Cardiac fibroblast (primary cell): ENCODE measurements around the gene NOXA1.
A peak's percentile ranks its signal among the peaks of the same experiment; 100 is the strongest.
"Not testable (repeated sequence)": the region's sequence is repeated elsewhere in the genome, so short reads cannot be mapped to it uniquely, and the experiment has no call there.

Source experiments
- DNase-seq, 2 donors: peaks; one replicate each; pipeline versions ENCODE4 v3.0.0 to v3.0.0-alpha.2; 2010; ENCODE audit warnings: low read depth in 2 of 2
- H3K4me3 ChIP-seq, 2 donors: replicated peaks in 1 of 2; 1 replicate in 1 of 2; 2 replicates in 1 of 2; pipeline ENCODE4 v1.5.1; 2011; ENCODE audit warnings: low read depth in 2 of 2, low read length in 2 of 2, mild to moderate bottlenecking in 2 of 2, moderate library complexity in 1 of 2
- TF ChIP-seq, protein P1 (sequence below): IDR thresholded peaks from one replicate; pipeline ENCODE4 v1.5.1; 2011; ENCODE audit warnings: low read depth, mild to moderate bottlenecking, low read length, inconsistent platforms

The NOXA1 gene, protein sequence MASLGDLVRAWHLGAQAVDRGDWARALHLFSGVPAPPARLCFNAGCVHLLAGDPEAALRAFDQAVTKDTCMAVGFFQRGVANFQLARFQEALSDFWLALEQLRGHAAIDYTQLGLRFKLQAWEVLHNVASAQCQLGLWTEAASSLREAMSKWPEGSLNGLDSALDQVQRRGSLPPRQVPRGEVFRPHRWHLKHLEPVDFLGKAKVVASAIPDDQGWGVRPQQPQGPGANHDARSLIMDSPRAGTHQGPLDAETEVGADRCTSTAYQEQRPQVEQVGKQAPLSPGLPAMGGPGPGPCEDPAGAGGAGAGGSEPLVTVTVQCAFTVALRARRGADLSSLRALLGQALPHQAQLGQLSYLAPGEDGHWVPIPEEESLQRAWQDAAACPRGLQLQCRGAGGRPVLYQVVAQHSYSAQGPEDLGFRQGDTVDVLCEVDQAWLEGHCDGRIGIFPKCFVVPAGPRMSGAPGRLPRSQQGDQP

DNA sequence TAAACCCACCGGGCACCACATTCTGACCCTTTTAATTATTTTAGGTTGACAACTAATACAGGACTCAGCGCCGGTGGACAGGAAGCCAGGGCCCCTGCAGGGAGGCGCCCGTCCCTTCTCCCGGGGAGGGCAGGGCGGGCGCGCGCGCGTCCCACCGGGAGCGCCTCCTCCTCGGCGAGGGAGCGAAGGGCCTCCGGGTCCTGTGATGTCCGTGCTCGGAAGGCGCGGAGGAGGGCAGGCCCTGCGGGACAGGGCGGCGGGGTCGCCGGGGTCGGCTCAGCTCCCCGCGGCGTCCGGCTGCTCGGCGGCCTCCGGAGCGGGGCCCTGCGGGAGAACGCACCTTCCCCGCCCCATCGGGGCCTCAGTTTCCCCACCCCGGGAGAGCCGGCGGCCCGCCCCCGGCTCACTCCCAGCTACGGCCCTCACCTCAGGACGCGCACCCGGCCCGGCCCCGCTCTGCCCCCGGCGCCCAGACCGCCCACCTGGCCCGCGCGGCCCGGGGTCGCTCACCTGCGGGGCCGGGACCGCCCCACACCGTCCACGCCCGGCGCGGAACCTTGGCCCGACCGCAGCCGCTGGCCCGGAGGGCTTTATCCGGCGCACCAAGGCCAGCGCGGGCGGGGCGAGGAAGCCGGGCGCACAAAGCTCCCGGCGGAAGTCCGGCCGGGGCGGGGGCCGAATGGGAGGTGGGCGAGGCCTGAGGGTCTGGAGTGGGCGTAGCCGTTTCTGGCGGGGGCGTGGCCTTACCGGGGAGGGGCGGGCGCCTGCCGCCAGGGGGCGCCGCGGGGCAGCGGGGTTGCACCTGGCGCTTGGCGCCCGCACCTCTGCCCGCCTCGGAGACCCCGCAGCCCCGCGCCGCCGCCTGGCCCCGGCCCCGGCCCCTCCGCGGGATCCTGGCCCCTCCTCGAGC is at the start of gene NOXA1, which contains the start of gene EXD3:
NOXA1 (plus strand) TSS at position 790 of the 910 bp plus-strand sequence. CDS start 137 bp downstream, outside the sequence.
EXD3 (minus strand) TSS at position 559 of the 910 bp plus-strand sequence. CDS start 27,805 bp downstream, outside the sequence.
- DNase-seq = peak; percentile 93 to 95
- peak within 1 kb of the TSS; percentile 59 to 61 for H3K4me3 ChIP-seq
- TF ChIP-seq, protein P1, sequence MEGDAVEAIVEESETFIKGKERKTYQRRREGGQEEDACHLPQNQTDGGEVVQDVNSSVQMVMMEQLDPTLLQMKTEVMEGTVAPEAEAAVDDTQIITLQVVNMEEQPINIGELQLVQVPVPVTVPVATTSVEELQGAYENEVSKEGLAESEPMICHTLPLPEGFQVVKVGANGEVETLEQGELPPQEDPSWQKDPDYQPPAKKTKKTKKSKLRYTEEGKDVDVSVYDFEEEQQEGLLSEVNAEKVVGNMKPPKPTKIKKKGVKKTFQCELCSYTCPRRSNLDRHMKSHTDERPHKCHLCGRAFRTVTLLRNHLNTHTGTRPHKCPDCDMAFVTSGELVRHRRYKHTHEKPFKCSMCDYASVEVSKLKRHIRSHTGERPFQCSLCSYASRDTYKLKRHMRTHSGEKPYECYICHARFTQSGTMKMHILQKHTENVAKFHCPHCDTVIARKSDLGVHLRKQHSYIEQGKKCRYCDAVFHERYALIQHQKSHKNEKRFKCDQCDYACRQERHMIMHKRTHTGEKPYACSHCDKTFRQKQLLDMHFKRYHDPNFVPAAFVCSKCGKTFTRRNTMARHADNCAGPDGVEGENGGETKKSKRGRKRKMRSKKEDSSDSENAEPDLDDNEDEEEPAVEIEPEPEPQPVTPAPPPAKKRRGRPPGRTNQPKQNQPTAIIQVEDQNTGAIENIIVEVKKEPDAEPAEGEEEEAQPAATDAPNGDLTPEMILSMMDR = peak; percentile 22

DNA sequence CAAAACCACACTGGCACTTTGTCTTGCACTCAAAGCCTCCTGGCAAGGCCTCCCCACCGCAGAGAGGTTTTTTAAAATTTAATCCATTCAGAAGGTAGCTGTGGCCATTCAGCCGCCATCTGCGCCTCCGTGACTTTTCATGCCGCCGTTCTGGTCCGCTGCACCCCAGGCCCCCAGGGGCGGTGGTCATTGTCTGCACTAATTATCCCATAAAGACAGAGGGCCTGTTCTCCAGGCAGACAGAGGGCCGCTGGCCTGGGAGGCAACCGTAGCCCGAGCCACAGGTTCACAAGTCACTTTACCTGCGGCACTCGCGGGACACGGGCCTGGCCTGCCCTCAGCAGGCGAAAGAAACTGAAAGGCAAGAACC is 49.6 kb upstream of the NOXA1 start:
- TF ChIP-seq, protein P1 = no peak
- H3K4me3 ChIP-seq = no peak overlapping the region
- DNase-seq = no peak

DNA sequence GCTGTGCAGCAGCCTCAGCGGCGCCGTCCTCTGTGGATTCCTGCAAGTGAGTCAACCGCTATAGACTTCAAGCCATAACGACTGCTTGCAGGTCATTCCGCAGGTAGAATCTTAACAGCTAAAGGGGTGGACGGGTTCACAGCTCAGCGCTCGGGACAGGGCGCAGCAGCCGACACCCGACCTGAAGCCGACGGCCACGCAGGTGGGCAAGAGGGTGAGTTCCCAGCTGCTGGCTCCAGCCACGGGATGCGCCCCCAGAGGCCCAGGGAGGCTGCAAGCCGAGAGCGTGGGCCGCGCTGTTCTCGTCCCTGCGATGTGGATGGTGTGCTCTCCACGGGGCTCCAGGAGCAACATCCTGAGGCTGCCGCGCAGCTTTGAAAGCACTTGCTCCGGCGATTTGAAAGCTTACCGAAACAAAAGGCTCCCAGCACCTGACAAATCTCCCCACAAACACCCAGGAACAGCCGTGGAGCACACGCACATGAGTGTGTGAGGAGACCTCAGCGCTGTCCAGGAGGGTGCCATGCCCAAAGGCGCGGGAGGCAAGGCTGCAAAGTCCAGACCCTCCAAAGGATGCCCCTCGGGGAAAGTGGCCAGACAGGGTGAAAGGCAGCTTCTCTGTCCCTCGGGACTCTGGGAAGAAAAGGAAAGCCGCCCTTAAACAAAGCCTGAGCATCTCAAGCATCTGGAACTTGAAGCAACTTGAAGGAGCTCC is 48.9 kb upstream of the NOXA1 start:
- no peak for DNase-seq
- no peak overlapping the region for H3K4me3 ChIP-seq
- TF ChIP-seq, protein P1 = no peak

DNA sequence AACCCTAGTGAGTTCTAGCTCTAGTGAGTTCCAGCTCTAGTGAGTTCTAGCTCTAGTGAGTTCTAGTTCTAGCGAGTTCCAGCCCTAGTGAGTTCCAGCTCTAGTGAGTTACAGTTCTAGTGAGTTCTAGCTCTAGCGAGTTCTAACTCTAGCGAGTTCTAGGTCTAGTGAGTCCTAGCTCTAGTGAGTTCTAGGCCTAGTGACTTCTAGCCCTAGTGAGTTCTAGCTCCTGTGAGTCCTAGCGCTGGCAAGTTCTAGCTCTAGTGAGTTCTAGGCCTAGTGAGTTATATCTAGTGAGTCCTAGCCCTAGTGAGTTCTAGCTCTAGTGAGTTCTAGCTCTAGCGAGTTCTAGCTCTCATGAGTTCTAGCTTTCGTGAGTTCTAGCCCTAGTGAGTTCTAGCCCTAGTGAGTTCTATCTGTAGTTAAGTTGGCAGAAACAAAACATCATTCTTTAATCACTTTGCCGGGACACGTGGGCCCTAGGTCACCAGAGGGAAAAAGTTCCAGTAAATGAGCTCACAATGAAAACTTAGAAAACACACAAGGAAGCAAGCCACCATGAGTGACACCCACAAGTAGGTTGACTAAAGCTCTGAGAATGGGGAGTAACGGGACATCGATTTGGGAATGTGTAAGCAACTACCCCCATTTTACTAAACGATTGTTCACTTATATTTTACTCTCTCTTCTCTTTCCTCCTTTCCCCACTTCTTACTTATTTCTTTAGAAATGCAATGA is 47.7 kb upstream of the NOXA1 start:
- DNase-seq = no peak
- H3K4me3 ChIP-seq = no peak overlapping the region
- TF ChIP-seq, protein P1 = no peak

DNA sequence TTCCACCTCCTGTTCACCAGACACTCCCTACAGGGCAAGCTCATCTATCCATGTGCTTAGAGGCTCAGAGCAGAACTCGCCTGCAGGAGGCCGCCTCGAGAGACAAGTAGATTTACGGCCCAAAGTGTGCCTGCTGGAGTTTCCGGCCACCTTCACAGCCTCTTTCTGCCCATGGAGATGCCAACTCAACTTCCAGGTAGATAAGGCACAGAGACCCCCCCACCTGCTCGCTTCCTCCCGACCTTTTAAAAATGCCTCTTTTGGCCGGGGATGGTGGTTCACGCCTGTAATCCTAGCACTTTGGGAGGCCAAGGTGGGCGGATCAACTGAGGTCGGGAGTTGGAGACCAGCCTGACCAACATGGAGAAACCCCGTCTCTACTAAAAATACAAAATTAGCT is 46.8 kb upstream of the NOXA1 start:
- TF ChIP-seq, protein P1 = no peak
- no peak for DNase-seq
- H3K4me3 ChIP-seq = no peak overlapping the region

DNA sequence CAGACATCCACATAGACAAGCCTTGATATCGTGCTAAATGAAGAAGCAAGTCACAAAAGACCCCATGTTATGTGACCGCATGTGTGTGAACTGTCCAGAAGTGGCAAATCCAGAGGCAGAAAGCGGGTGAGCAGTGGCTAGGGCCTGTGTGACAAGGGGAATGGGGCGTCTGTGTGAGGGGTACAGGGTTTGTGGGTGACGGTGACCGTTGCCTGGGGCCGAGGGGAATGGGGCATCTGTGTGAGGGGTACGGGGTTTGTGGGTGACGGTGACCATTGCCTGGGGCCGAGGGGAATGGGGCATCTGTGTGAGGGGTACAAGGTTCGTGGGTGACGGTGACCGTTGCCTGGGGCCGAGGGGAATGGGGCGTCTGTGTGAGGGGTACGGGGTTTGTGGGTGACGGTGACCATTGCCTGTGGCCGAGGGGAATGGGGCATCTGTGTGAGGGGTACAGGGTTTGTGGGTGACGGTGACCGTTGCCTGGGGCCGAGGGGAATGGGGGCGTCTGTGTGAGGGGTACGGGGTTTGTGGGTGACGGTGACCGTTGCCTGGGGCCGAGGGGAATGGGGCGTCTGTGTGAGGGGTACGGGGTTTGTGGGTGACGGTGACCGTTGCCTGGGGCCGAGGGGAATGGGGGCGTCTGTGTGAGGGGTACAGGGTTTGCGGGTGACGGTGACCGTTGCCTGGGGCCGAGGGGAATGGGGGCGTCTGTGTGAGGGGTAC is 44.3 kb upstream of the NOXA1 start:
- DNase-seq, H3K4me3 ChIP-seq: not testable (repeated sequence)
